Large intestine (tissue), 3 donors: ENCODE results near the gene FRG2B. TPM values are rescaled to one million over a fixed set of nuclear protein-coding genes. Genes with fewer than 3 reads are reported as not detected.
"Not testable (repeated sequence)": the region's sequence is repeated elsewhere in the genome, so short reads cannot be mapped to it uniquely, and the experiment has no call there.

ENCODE experiments used
- DNase-seq, 2 donors: peaks; one replicate each; pipeline versions ENCODE4 v3.0.0 to v3.0.0-alpha.2; 2013
- H3K27ac ChIP-seq: one replicate; pipeline ENCODE4 v1.5.1; 2013; ENCODE audit warnings: low read length
- H3K27me3 ChIP-seq: 2 replicates; pipeline ENCODE4 v1.6.1; 2013; ENCODE audit warnings: low read length; ENCODE audit not compliant: control insufficient read depth, insufficient read depth
- H3K36me3 ChIP-seq: 2 replicates; pipeline ENCODE4 v1.6.1; 2013; ENCODE audit warnings: low read length; ENCODE audit not compliant: control insufficient read depth, insufficient read depth
- H3K4me1 ChIP-seq: one replicate; pipeline ENCODE4 v1.6.1; 2013; ENCODE audit warnings: low read length; ENCODE audit not compliant: control insufficient read depth, insufficient read depth
- H3K4me3 ChIP-seq: one replicate; pipeline ENCODE4 v1.5.1; 2013; ENCODE audit warnings: low read length
- H3K9me3 ChIP-seq: one replicate; pipeline ENCODE4 v1.6.1; 2013; ENCODE audit warnings: mild to moderate bottlenecking, low read depth, low read length, moderate library complexity; ENCODE audit not compliant: control insufficient read depth
- WGBS: methylation state at CpG from one replicate; pipeline ENCODE4 v1.1.5; 2013; ENCODE audit warnings: low lambda C conversion rate; ENCODE audit not compliant: insufficient coverage; 5-methylcytosine and 5-hydroxymethylcytosine counted together
- polyA plus RNA-seq: library from polyadenylated mRNA; unstranded; fragments of 120-200 nt; gene quantifications from one replicate; pipeline ENCODE4 v1.2.1, GENCODE V29; 2013

Gene FRG2B
- polyA plus RNA-seq, 1 donor: not detected

GRCh38 chr10:133600657-133601056 lies 25.9 kb downstream of the FRG2B start:
- H3K36me3 ChIP-seq: no peaks in the 10 kb centered on the region
- no peaks in the 10 kb centered on the region for H3K9me3 ChIP-seq
- 50% methylated on average over 3 of the region's 3 CpGs for WGBS
- no peak overlapping the region for H3K27ac ChIP-seq
- H3K27me3 ChIP-seq: no peaks in the 10 kb centered on the region
- H3K4me1 ChIP-seq: no peaks in the 10 kb centered on the region
- no peak for DNase-seq
- no peak overlapping the region for H3K4me3 ChIP-seq

- WGBS: 63% methylated on average over 2 of the region's 8 CpGs
- not testable (repeated sequence) for H3K4me1 ChIP-seq, H3K27me3 ChIP-seq, H3K36me3 ChIP-seq, DNase-seq, H3K27ac ChIP-seq, H3K9me3 ChIP-seq, H3K4me3 ChIP-seq
Observed at GRCh38 chr10:133599869-133600268, 26.7 kb downstream of the FRG2B start.

GRCh38 chr10:133592716-133593115 lies 33.9 kb downstream of the FRG2B start:
- WGBS: no CpG with 5 or more reads among the region's 6 CpGs
- Histone ChIP-seq H3K27me3 (no peaks in the 10 kb centered on the region), H3K27ac (no peak overlapping the region), H3K4me3 (no peak overlapping the region), H3K4me1 (no peaks in the 10 kb centered on the region), H3K36me3 (no peaks in the 10 kb centered on the region), H3K9me3 (peaks cover 10% of the 10 kb centered on the region)
- no peak for DNase-seq

- Histone ChIP-seq H3K36me3 (no peaks in the 10 kb centered on the region), H3K27me3 (no peaks in the 10 kb centered on the region), H3K4me3 (no peak overlapping the region), H3K9me3 (peaks cover 10% of the 10 kb centered on the region), H3K4me1 (no peaks in the 10 kb centered on the region), H3K27ac (no peak overlapping the region)
- no peak for DNase-seq
- no CpG with 5 or more reads among the region's 10 CpGs for WGBS
Observed at GRCh38 chr10:133590970-133591359, 35.6 kb downstream of the FRG2B start.

GRCh38 chr10:133590226-133590969 lies 36.2 kb downstream of the FRG2B start:
- peaks cover 10% of the 10 kb centered on the region for H3K9me3 ChIP-seq
- no peaks in the 10 kb centered on the region for H3K36me3 ChIP-seq
- no peaks in the 10 kb centered on the region for H3K27me3 ChIP-seq
- no peak overlapping the region for H3K27ac ChIP-seq
- no CpG with 5 or more reads among the region's 13 CpGs for WGBS
- no peak for DNase-seq
- H3K4me1 ChIP-seq: no peaks in the 10 kb centered on the region
- no peak overlapping the region for H3K4me3 ChIP-seq

GRCh38 chr10:133577037-133577436 lies 49.6 kb downstream of the FRG2B start:
- not testable (repeated sequence) for H3K27ac ChIP-seq, DNase-seq, H3K36me3 ChIP-seq, H3K9me3 ChIP-seq, H3K4me1 ChIP-seq, H3K4me3 ChIP-seq, H3K27me3 ChIP-seq
- WGBS: no CpG with 5 or more reads among the region's 31 CpGs

Other genes starting within 250 kb of the FRG2B start
- gene PAOX, start 247.5 kb downstream of the FRG2B start, polyA plus RNA-seq: 9.8 TPM
- gene MTG1, start 232.6 kb downstream of the FRG2B start, polyA plus RNA-seq: 67.5 TPM
- gene SPRN, start 202.2 kb downstream of the FRG2B start, polyA plus RNA-seq: 4.9 TPM
- 2.3 TPM for gene SCART1, start 172.8 kb downstream of the FRG2B start, polyA plus RNA-seq
- 1.3 TPM for gene CYP2E1, start 99.4 kb downstream of the FRG2B start, polyA plus RNA-seq
- gene SYCE1, start 61.2 kb downstream of the FRG2B start, polyA plus RNA-seq: 0.51 TPM